H1 (cell line): ENCODE measurements around the gene DCP1A. TPM values are rescaled to one million over a fixed set of nuclear protein-coding genes. Genes with fewer than 3 reads are reported as not detected.

Experiments
- BACH1 ChIP-seq: IDR thresholded peaks from 2 replicates; pipeline ENCODE4 v1.6.1; 2012; ENCODE audit warnings: low read length, improper control_type of control experiment
- KDM1A ChIP-seq: fragments of 200-600, 300-600 bp; sonication (generic); IDR thresholded peaks from 2 replicates; pipeline ENCODE4 v1.7.1; 2016; ENCODE audit warnings: mild to moderate bottlenecking, low read length, borderline replicate concordance
- RBBP5 ChIP-seq: IDR thresholded peaks from 2 replicates; pipeline ENCODE4 v1.7.1; 2012; ENCODE audit warnings: low read depth, mild to moderate bottlenecking, inconsistent platforms, low read length, moderate library complexity, borderline replicate concordance
- SRF ChIP-seq: IDR thresholded peaks from 2 replicates; pipeline ENCODE4 v1.6.1; 2011; ENCODE audit warnings: mild to moderate bottlenecking, low read depth, low read length, moderate library complexity
- polyA plus RNA-seq, 7 experiments: library from polyadenylated mRNA; depleted of rRNA in 3 of 7; stranded (reverse) in 5 of 7; unstranded in 2 of 7; fragments of >200 nt in 5 of 7; fragments of 200-250 nt in 2 of 7; gene quantifications; 1 replicate in 5 of 7; 2 replicates in 1 of 7; 4 replicates in 1 of 7; pipeline versions ENCODE4 v1.2.1 to v1.2.3, GENCODE V29; 2011 to 2013; ENCODE audit warnings: missing spikeins in 2 of 7, mixed read lengths in 2 of 7
- total RNA-seq: library from RNA; stranded (reverse); fragmentation: NEBNext Ultra II Directional; extraction: Animal tissue kit (Norgen Biotek cat#: 25700); gene quantifications from 2 replicates; pipeline ENCODE4 v1.2.1, GENCODE V29; 2021

DCP1A gene
- total and polyA plus RNA-seq, 2 of the 8 experiments (the other 6 are each of a cell fraction or from before 2014, with no cell fraction given): 13.2 to 15.9 TPM

DNA sequence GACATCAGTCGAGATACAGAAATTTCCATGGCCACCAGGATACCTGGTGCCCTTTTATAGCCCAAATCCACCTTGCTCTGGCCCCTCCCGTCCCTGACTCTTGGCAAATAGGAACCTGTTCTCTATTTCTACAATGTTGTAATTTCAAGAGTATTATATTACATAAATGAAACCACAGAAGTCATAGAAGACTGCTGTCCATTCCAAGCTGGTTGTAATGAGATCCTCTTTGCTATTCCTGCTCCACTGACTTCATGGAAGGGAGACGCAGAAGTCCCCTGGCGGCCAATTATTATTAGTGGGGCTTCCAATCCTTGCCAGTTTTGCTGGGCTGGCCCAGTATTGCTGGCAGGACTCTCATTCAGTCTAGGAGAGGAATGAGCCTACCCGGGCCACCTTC is 26.6 kb downstream of the DCP1A start (continued):
- no peak for TF ChIP-seq SRF
- TF ChIP-seq RBBP5: no peak
- no peak for TF ChIP-seq KDM1A
- no peak for TF ChIP-seq BACH1
